ENCODE measurements around the gene CASQ2. TPM values are rescaled to one million over a fixed set of nuclear protein-coding genes. Genes with fewer than 3 reads are reported as not detected.

CASQ2 gene
- total and polyA plus RNA-seq, 2 of the 4 experiments (the other 2 are of a cell fraction): not detected

DNA sequence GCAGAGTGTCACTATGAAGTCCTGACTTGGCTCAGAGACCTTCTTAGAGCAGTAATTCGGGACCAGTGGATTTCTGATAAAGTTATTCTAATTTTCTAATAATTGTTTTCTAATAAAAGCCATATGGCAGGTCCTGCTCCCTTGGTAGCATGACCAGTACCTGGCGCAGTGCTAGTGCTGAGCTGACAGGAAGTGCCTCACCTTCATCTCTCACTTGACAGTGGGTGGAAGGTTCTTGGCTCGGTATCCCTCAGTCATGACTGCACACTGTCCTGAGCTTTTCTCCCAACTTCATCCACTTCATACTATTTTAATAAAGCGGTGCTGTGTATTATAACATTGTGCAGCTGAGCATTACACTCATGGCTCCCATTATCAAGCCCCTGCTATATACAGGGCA is 112.6 kb downstream of the CASQ2 start:
- H2AK5ac ChIP-seq (ENCODE audit: low read depth, low read length): no peak overlapping the region
- TF ChIP-seq MAFK (IDR thresholded peaks at IDR 0.05; ENCODE audit: low read depth, low read length): no peak
- TF ChIP-seq CHD1 (IDR thresholded peaks at IDR 0.05; ENCODE audit: low read depth, low read length): no peak
- no peak for TF ChIP-seq NFE2L2 (IDR thresholded peaks at IDR 0.05; ENCODE audit: low read depth, low read length)
- TF ChIP-seq CEBPB (IDR thresholded peaks at IDR 0.05; ENCODE audit: low read depth, low read length): no peak
- TF ChIP-seq POLR2A (IDR thresholded peaks at IDR 0.05; ENCODE audit: low read depth, low read length): no peak
- TF ChIP-seq MAZ (IDR thresholded peaks at IDR 0.05; ENCODE audit: borderline replicate concordance, low read depth, low read length): no peak
- H3K4me1 ChIP-seq (ENCODE audit: control insufficient read depth, insufficient read depth, low read length): peaks cover 13% of the 10 kb centered on the region
- dilution Hi-C loops (cut with HindIII; ENCODE audit: low sequenced_read_pairs, unreplicated experiment) (no loop called here), in situ Hi-C loops (cut with MboI; ENCODE audit: low sequenced_read_pairs) (no loop called here), intact Hi-C loops (cut with micrococcal nuclease) (no loop called here)
- no peak overlapping the region for H2AFZ ChIP-seq (replicated peaks; ENCODE audit: low read length, poor library complexity)
- H3K23ac ChIP-seq (ENCODE audit: low read depth, low read length): 0 out of 2 replicates have a peak overlapping the region, but pooled peaks have one; percentile 83
- no CpG with 5 or more reads among the region's 4 CpGs for WGBS, 2 experiments (ENCODE audit: extremely low coverage in 2 of 2, insufficient read length in 1 of 2)
- H3K27me3 ChIP-seq (ENCODE audit: control insufficient read depth, insufficient read depth, low read length): no peaks in the 10 kb centered on the region
- no TSS peak for BruUV-seq (replicated peaks)
- no peak overlapping the region for H3K4me2 ChIP-seq (ENCODE audit: low read depth, low read length)
- no peak overlapping the region for H3K18ac ChIP-seq (ENCODE audit: low read depth, low read length)
- CTCF ChIA-PET: no interaction called here
- H4K5ac ChIP-seq (ENCODE audit: low read depth, low read length): no peak overlapping the region
- peaks cover 16 to 54% of the 10 kb centered on the region in 2 experiments for H3K79me1 ChIP-seq (ENCODE audit: low read depth in 1 of 2, low read length in 2 of 2)
- no peak overlapping the region for H3K56ac ChIP-seq (ENCODE audit: extremely low read depth, insufficient read depth, low read length)
- DNase-seq (no peak), ATAC-seq (ENCODE audit: low read depth) (no peak)
- no peak overlapping the region for H4K91ac ChIP-seq (ENCODE audit: insufficient read depth, low read depth, low read length)
- peaks cover 3% of the 10 kb centered on the region; the same call in 1 of the 2 replicates for H3K36me3 ChIP-seq (ENCODE audit: control insufficient read depth, insufficient read depth, low read length)
- H4K8ac ChIP-seq (ENCODE audit: low read depth in 2 of 2, low read length in 2 of 2): no peak overlapping the region
- no peak overlapping the region for H2BK15ac ChIP-seq (ENCODE audit: low read depth, low read length)
- no peaks in the 10 kb centered on the region for H3K9me3 ChIP-seq (ENCODE audit: control insufficient read depth, insufficient read depth, low read length)
- no peak overlapping the region for H3K4me3 ChIP-seq (ENCODE audit: insufficient read depth, low read depth, low read length)
- no peak overlapping the region for H2BK120ac ChIP-seq (ENCODE audit: low read depth, low read length)
- no peak overlapping the region for H2AK9ac ChIP-seq (replicated peaks; ENCODE audit: low read depth, low read length, poor library complexity)
- H3K9me1 ChIP-seq (ENCODE audit: insufficient read depth, low read length): peaks cover 20% of the 10 kb centered on the region
- H3K9ac ChIP-seq (ENCODE audit: low read depth, low read length): no peak overlapping the region
- H2BK20ac ChIP-seq (ENCODE audit: low read depth, low read length): no peak overlapping the region
- no peak overlapping the region for H2BK5ac ChIP-seq (ENCODE audit: low read depth, low read length, poor library complexity, severe bottlenecking)
- POLR2A ChIA-PET (ENCODE audit: unreplicated experiment): no interaction called here
- no peaks in the 10 kb centered on the region for H4K20me1 ChIP-seq (ENCODE audit: insufficient read depth, low read length)
- no peak overlapping the region for H3K14ac ChIP-seq (replicated peaks; ENCODE audit: low read depth, low read length)
- H3K27ac ChIP-seq (ENCODE audit: insufficient read depth, low read length): no peak overlapping the region
- no peak overlapping the region for H3K4ac ChIP-seq (ENCODE audit: low read depth, low read length)

All from IMR-90 (cell line).